HG02973 (cell line): ENCODE measurements around the gene MRPL39.
A peak's percentile ranks its signal among the peaks of the same experiment; 100 is the strongest.
"Not testable (repeated sequence)": the region's sequence is repeated elsewhere in the genome, so short reads cannot be mapped to it uniquely, and the experiment has no call there.

ENCODE experiments used
- ATAC-seq: cut with Tn5 transposase; IDR thresholded peaks from one replicate; pipeline ENCODE4 v1.9.1; 2021; ENCODE audit warnings: moderate library complexity; ENCODE audit not compliant: unreplicated experiment

Gene MRPL39

GRCh38 chr21:25607151-25608043, at the start of gene MRPL39:
MRPL39 (minus strand) TSS chr21:25607481; CDS start chr21:25607475, 6 bp downstream.
- peak; percentile 94 for ATAC-seq

- ATAC-seq, result no peak
Measured at GRCh38 chr21:25656412-25656811, 49.1 kb upstream of the MRPL39 start.

GRCh38 chr21:25649146-25649545, 41.9 kb upstream of the MRPL39 start:
- ATAC-seq, result no peak

- ATAC-seq, result no peak
Measured at GRCh38 chr21:25647647-25648046, 40.4 kb upstream of the MRPL39 start.

- no peak for ATAC-seq
Measured at GRCh38 chr21:25646474-25646873, 39.2 kb upstream of the MRPL39 start.

GRCh38 chr21:25643486-25643885, 36.2 kb upstream of the MRPL39 start:
- ATAC-seq, result no peak

GRCh38 chr21:25640943-25641292, 33.6 kb upstream of the MRPL39 start:
- no peak for ATAC-seq

GRCh38 chr21:25640202-25640942, 33.1 kb upstream of the MRPL39 start:
- ATAC-seq, result peak; percentile 14

GRCh38 chr21:25639551-25640201, 32.4 kb upstream of the MRPL39 start:
- peak; percentile 67 for ATAC-seq

- peak; percentile 43 for ATAC-seq
Measured at GRCh38 chr21:25638660-25639550, 31.6 kb upstream of the MRPL39 start, which contains the start of gene JAM2. JAM2 (plus strand) TSS chr21:25639258; CDS start chr21:25639822, 564 bp downstream.

- no peak for ATAC-seq
Measured at GRCh38 chr21:25637851-25638659, 30.8 kb upstream of the MRPL39 start.

GRCh38 chr21:25636727-25637126, 29.4 kb upstream of the MRPL39 start:
- ATAC-seq, result no peak

- ATAC-seq, result no peak
Measured at GRCh38 chr21:25635310-25635709, 28.0 kb upstream of the MRPL39 start.

GRCh38 chr21:25632296-25632695, 25.0 kb upstream of the MRPL39 start:
- no peak for ATAC-seq

- no peak for ATAC-seq
Measured at GRCh38 chr21:25626757-25627156, 19.5 kb upstream of the MRPL39 start.

GRCh38 chr21:25625776-25626555, 18.7 kb upstream of the MRPL39 start:
- not testable (repeated sequence) for ATAC-seq

- no peak for ATAC-seq
Measured at GRCh38 chr21:25625036-25625435, 17.8 kb upstream of the MRPL39 start.

GRCh38 chr21:25624511-25624910, 17.2 kb upstream of the MRPL39 start:
- ATAC-seq, result no peak

- no peak for ATAC-seq
Measured at GRCh38 chr21:25619198-25619597, 11.9 kb upstream of the MRPL39 start.
